ENCODE data around the gene STIL.
"Not testable (repeated sequence)": the region's sequence is repeated elsewhere in the genome, so short reads cannot be mapped to it uniquely, and the experiment has no call there.

The STIL gene

DNA sequence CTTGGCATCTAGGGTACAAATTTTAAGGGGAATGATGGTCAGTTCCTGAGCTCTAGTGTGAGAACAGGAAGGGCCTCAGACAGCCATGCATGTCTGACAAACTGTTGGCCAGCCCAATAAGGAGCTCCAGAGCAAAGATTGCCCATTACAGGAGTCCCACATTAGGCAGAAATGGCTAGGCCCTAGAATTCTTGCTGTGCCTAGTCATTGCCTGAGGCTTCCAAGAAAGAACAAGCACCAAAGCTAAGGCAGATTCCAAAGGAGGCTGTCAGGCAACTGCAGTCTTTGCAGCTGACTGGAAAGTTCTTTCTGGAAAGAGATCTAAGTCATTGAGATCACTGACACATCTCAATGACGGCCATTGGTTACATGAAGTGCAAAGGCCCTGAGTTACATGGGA lies 3.9 kb upstream of the STIL start:
- Histone ChIP-seq H3K36me3 (ENCODE audit: control insufficient read depth in 1 of 2, insufficient read depth in 2 of 2, low read length in 2 of 2) (no peaks in the 10 kb centered on the region), H3K4me3 (ENCODE audit: low read depth in 1 of 2, low read length in 2 of 2) (no peak overlapping the region), H3K27ac (ENCODE audit: low read length) (no peak overlapping the region), H3K9me3 (ENCODE audit: control insufficient read depth in 1 of 2, low read length in 2 of 2) (no peaks in the 10 kb centered on the region), H3K4me1 (ENCODE audit: control insufficient read depth in 1 of 2, insufficient read depth in 2 of 2, low read length in 2 of 2) (peaks cover 0 to 10% of the 10 kb centered on the region in 2 donors), H3K27me3 (ENCODE audit: low read depth, low read length) (no peaks in the 10 kb centered on the region)

DNA sequence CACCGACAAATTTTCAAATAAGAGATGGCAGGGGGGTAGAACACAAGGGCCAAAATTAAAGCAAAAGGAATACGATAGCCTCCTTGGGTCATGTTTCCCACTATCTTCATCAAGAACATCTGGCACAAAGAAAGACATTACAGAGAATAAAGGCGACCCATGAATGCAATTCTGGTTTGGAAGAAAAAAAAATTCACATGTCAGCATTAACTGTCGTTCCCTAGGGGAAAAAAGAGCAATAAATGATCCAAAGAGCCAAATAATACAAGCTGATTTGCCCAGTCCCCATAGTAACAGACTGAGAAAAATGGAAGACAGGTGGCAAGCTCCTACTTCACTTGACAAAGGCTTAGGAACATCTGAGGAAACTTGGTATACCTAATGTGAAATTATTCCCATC lies 4.5 kb downstream of the STIL start:
- Histone ChIP-seq H3K9me3 (ENCODE audit: control insufficient read depth in 1 of 2, low read length in 2 of 2) (no peaks in the 10 kb centered on the region), H3K4me1 (ENCODE audit: control insufficient read depth in 1 of 2, insufficient read depth in 2 of 2, low read length in 2 of 2) (peaks cover 0 to 10% of the 10 kb centered on the region in 2 donors), H3K27ac (ENCODE audit: low read length) (no peak overlapping the region), H3K4me3 (ENCODE audit: low read depth in 1 of 2, low read length in 2 of 2) (no peak overlapping the region), H3K36me3 (ENCODE audit: control insufficient read depth in 1 of 2, insufficient read depth in 2 of 2, low read length in 2 of 2) (no peaks in the 10 kb centered on the region), H3K27me3 (ENCODE audit: low read depth, low read length) (no peaks in the 10 kb centered on the region)

DNA sequence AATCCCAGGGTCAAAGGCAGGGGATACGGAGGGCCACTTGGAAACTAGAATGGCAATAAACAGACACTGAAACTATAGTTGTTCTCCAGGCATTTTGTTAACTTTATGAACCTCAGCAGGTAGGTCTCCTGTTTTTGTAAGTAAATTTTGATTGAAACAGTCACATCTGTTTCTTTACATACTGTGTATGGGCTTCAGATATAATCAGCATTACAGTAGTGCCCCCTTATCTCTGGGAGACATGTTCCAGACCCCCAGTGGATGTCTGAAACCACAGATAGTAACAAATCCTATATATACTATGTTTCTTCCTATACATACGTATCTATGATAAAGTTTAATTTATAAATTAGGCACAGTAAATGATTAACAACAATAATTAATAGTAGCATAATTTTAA lies 11.5 kb downstream of the STIL start:
- H3K4me1 ChIP-seq (ENCODE audit: control insufficient read depth in 1 of 2, insufficient read depth in 2 of 2, low read length in 2 of 2) = no peaks in the 10 kb centered on the region
- H3K27ac ChIP-seq (ENCODE audit: low read length) = no peak overlapping the region
- no peaks in the 10 kb centered on the region for H3K9me3 ChIP-seq (ENCODE audit: control insufficient read depth in 1 of 2, low read length in 2 of 2)
- H3K27me3 ChIP-seq (ENCODE audit: low read depth, low read length) = no peaks in the 10 kb centered on the region
- peaks cover 0 to 4% of the 10 kb centered on the region in 2 donors for H3K36me3 ChIP-seq (ENCODE audit: control insufficient read depth in 1 of 2, insufficient read depth in 2 of 2, low read length in 2 of 2)
- H3K4me3 ChIP-seq (ENCODE audit: low read depth in 1 of 2, low read length in 2 of 2) = no peak overlapping the region

DNA sequence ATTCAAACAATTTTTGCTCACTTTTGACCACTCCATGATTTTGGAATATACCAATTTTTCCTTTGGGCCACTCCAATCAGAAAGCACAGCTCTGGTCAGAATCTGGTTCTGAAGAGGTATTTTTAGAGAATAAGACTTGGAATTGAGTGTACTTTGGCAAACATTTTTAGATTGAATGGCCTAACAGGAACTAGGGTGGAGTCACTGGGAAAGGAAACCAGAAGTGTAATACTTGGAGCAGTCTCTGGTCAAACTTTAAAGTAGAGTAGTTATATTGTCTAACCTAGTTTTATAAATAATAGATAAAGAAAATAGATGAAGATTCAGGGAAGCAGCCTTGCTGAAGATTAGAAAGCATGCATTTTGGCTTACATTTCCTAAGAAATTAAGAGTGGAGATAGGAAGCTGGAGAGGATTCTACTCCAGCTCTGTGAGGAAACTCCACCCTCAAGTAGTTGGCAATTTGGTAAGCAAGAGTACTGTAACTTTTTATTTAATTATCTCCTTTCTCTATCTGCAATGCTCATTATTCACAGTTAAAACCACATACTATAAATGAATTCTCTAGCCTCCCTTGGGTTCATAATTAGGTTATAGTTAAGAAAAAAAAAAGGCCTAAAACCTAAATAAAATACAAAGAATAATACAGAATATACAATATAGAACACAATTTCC lies 15.8 kb downstream of the STIL start:
- H3K9me3 ChIP-seq (ENCODE audit: control insufficient read depth in 1 of 2, low read length in 2 of 2) = no peaks in the 10 kb centered on the region
- no peaks in the 10 kb centered on the region for H3K4me1 ChIP-seq (ENCODE audit: control insufficient read depth in 1 of 2, insufficient read depth in 2 of 2, low read length in 2 of 2)
- H3K27ac ChIP-seq (ENCODE audit: low read length) = no peak overlapping the region
- H3K27me3 ChIP-seq (ENCODE audit: low read depth, low read length) = no peaks in the 10 kb centered on the region
- H3K36me3 ChIP-seq (ENCODE audit: control insufficient read depth in 1 of 2, insufficient read depth in 2 of 2, low read length in 2 of 2) = peaks cover 0 to 4% of the 10 kb centered on the region in 2 donors
- no peak overlapping the region for H3K4me3 ChIP-seq (ENCODE audit: low read depth in 1 of 2, low read length in 2 of 2)

DNA sequence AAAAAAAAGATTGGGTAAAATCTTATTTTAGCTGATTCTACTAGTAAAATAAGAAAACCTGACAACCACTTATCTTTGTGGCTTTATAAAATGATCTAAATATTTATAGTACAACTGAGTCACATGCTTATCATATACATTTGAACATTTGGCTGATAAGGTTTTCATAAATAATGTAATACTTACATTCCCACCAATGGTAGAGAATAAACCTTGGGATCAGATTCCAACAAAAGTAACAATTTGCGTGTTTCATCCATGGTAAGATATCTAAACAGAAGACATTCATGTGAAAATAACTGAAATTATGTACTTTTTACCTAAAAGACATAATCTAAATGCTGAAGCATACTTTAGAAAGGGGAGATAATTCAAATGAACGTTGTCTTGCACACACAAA lies 18.4 kb downstream of the STIL start:
- H3K27ac ChIP-seq (ENCODE audit: low read length) = no peak overlapping the region
- H3K9me3 ChIP-seq (ENCODE audit: control insufficient read depth in 1 of 2, low read length in 2 of 2) = no peaks in the 10 kb centered on the region
- H3K4me3 ChIP-seq (ENCODE audit: low read depth in 1 of 2, low read length in 2 of 2) = no peak overlapping the region
- no peaks in the 10 kb centered on the region for H3K27me3 ChIP-seq (ENCODE audit: low read depth, low read length)
- H3K4me1 ChIP-seq (ENCODE audit: control insufficient read depth in 1 of 2, insufficient read depth in 2 of 2, low read length in 2 of 2) = no peaks in the 10 kb centered on the region
- H3K36me3 ChIP-seq (ENCODE audit: control insufficient read depth in 1 of 2, insufficient read depth in 2 of 2, low read length in 2 of 2) = no peaks in the 10 kb centered on the region

DNA sequence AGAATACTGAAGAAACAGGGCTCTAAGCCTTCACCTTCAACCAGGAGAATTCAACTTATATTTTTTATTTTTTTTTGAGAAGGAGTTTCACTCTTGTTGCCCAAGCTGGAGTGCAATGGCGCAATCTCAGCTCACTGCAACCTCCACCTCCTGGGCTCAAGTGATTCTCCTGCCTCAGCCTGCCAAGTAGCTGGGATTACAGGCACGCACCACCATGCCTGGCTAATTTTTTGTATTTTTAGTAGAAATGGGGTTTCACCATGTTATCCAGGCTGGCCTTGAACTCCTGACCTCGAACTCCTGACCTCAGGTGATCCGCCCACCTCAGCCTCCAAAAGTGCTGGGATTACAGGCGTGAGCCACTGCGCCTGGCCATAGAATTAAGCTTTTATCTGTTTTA lies 19.1 kb downstream of the STIL start:
- not testable (repeated sequence) for H3K9me3 ChIP-seq (ENCODE audit: control insufficient read depth in 1 of 2, low read length in 2 of 2); H3K27ac ChIP-seq (ENCODE audit: low read length); H3K4me1 ChIP-seq (ENCODE audit: control insufficient read depth in 1 of 2, insufficient read depth in 2 of 2, low read length in 2 of 2); H3K27me3 ChIP-seq (ENCODE audit: low read depth, low read length); H3K4me3 ChIP-seq (ENCODE audit: low read depth in 1 of 2, low read length in 2 of 2); H3K36me3 ChIP-seq (ENCODE audit: control insufficient read depth in 1 of 2, insufficient read depth in 2 of 2, low read length in 2 of 2)

DNA sequence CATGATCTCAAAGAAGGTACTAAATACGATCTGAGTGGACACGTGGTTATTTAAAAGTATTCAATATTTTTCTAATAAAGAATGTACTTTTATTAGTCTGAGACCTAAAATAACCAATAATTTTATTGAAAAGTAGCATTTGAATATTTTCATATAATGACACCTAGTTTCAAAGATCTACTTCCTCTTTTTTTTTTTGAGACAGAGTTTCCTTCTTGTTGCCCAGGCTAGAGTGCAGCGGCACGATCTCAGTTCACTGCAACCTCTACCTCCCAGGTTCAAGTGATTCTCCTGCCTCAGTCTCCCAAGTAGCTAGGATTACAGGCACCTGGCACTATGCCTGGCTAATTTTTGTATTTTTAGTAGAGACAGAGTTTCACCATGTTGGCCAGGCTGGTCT lies 25.8 kb downstream of the STIL start:
- H3K27ac ChIP-seq (ENCODE audit: low read length); H3K27me3 ChIP-seq (ENCODE audit: low read depth, low read length); H3K9me3 ChIP-seq (ENCODE audit: control insufficient read depth in 1 of 2, low read length in 2 of 2); H3K36me3 ChIP-seq (ENCODE audit: control insufficient read depth in 1 of 2, insufficient read depth in 2 of 2, low read length in 2 of 2); H3K4me1 ChIP-seq (ENCODE audit: control insufficient read depth in 1 of 2, insufficient read depth in 2 of 2, low read length in 2 of 2); H3K4me3 ChIP-seq (ENCODE audit: low read depth in 1 of 2, low read length in 2 of 2): not testable (repeated sequence)

DNA sequence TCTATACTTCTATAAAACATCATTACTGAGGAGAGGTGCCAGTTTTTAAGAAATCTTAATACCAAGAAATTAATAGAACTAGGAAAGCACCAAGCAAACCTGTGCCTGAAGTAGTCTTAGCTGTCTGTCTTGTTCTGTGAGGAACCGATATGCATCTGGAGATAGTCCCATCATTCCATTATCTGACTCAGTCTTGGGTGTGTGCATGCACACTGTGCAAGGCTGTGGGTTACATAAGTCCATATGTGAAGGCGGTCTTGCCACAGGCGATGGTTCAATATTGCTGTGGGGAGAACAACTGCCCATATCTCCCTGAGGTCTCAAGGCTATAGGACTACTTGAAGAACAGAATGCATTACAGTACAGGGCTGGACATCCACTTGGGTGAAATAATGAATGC lies 33.8 kb downstream of the STIL start:
- Histone ChIP-seq H3K9me3 (ENCODE audit: control insufficient read depth in 1 of 2, low read length in 2 of 2) (no peaks in the 10 kb centered on the region), H3K27ac (ENCODE audit: low read length) (no peak overlapping the region), H3K36me3 (ENCODE audit: control insufficient read depth in 1 of 2, insufficient read depth in 2 of 2, low read length in 2 of 2) (peaks cover 2 to 3% of the 10 kb centered on the region in 2 donors), H3K4me3 (ENCODE audit: low read depth in 1 of 2, low read length in 2 of 2) (no peak overlapping the region), H3K27me3 (ENCODE audit: low read depth, low read length) (no peaks in the 10 kb centered on the region), H3K4me1 (ENCODE audit: control insufficient read depth in 1 of 2, insufficient read depth in 2 of 2, low read length in 2 of 2) (no peaks in the 10 kb centered on the region)

DNA sequence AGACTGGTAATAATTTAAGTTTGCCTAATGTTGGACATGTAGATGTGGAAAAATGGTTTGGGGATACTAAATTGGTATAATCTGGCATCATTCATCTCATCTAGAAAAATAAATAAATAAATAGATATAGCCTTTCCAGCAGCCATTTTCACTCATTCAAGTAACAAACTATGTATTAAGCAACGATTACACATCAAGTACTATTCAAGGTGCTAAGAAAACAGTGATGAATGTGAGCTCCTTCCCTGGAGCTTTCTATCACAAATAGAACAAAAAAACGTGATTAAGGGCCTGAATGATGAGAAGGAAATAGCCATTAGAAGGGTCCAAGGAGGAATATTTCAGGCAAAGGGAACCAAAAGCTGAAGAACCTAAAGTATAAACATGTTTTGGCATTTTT lies 37.1 kb downstream of the STIL start:
- no peaks in the 10 kb centered on the region for H3K27me3 ChIP-seq (ENCODE audit: low read depth, low read length)
- H3K4me3 ChIP-seq (ENCODE audit: low read depth in 1 of 2, low read length in 2 of 2) = no peak overlapping the region
- H3K27ac ChIP-seq (ENCODE audit: low read length) = no peak overlapping the region
- no peaks in the 10 kb centered on the region for H3K4me1 ChIP-seq (ENCODE audit: control insufficient read depth in 1 of 2, insufficient read depth in 2 of 2, low read length in 2 of 2)
- no peaks in the 10 kb centered on the region for H3K9me3 ChIP-seq (ENCODE audit: control insufficient read depth in 1 of 2, low read length in 2 of 2)
- H3K36me3 ChIP-seq (ENCODE audit: control insufficient read depth in 1 of 2, insufficient read depth in 2 of 2, low read length in 2 of 2) = no peaks in the 10 kb centered on the region

DNA sequence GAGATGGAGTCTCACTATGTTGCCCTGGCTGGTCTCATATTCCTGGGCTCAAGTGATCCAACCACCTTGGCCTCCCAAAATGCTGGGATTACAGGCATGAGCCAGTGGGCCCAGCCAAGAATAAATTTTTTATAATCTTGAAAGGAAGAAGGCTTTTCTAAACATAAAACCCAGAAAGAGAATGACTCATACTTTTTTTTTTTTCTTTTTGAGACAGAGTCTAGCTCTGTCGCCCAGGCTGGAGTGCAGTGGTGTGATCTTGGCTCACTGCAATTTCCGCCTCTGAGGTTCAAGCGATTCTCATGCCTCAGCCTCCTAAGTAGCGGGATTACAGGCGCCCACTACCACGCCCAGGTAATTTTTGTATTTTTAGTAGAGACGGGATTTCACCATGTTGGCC lies 38.1 kb downstream of the STIL start:
- H3K9me3 ChIP-seq (ENCODE audit: control insufficient read depth in 1 of 2, low read length in 2 of 2); H3K27me3 ChIP-seq (ENCODE audit: low read depth, low read length): not testable (repeated sequence)

DNA sequence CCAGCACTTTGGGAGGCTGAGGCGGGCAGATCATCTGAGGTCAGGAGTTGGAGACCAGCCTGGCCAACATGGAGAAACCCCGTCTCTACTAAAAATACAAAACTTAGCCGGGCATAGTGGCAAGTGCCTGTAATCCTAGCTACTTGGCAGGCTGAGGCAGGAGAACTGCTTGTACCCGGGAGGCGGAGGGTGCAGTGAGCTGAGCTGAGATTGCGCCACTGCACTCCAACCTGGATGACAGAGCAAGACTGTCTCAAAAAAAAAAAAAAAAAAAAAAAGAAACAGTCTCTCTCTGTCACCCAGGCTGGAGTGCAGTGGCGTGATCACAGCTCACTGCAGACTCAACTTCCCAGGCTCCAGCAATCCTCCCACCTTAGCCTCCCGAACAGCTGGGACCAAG lies 48.4 kb downstream of the STIL start:
- not testable (repeated sequence) for H3K27me3 ChIP-seq (ENCODE audit: low read depth, low read length); H3K36me3 ChIP-seq (ENCODE audit: control insufficient read depth in 1 of 2, insufficient read depth in 2 of 2, low read length in 2 of 2); H3K27ac ChIP-seq (ENCODE audit: low read length); H3K9me3 ChIP-seq (ENCODE audit: control insufficient read depth in 1 of 2, low read length in 2 of 2); H3K4me3 ChIP-seq (ENCODE audit: low read depth in 1 of 2, low read length in 2 of 2); H3K4me1 ChIP-seq (ENCODE audit: control insufficient read depth in 1 of 2, insufficient read depth in 2 of 2, low read length in 2 of 2)

More for the DNA sequence above, 38.1 kb downstream of the STIL start:
- H3K27ac ChIP-seq (ENCODE audit: low read length); H3K4me3 ChIP-seq (ENCODE audit: low read depth in 1 of 2, low read length in 2 of 2); H3K36me3 ChIP-seq (ENCODE audit: control insufficient read depth in 1 of 2, insufficient read depth in 2 of 2, low read length in 2 of 2); H3K4me1 ChIP-seq (ENCODE audit: control insufficient read depth in 1 of 2, insufficient read depth in 2 of 2, low read length in 2 of 2): not testable (repeated sequence)

DNA sequence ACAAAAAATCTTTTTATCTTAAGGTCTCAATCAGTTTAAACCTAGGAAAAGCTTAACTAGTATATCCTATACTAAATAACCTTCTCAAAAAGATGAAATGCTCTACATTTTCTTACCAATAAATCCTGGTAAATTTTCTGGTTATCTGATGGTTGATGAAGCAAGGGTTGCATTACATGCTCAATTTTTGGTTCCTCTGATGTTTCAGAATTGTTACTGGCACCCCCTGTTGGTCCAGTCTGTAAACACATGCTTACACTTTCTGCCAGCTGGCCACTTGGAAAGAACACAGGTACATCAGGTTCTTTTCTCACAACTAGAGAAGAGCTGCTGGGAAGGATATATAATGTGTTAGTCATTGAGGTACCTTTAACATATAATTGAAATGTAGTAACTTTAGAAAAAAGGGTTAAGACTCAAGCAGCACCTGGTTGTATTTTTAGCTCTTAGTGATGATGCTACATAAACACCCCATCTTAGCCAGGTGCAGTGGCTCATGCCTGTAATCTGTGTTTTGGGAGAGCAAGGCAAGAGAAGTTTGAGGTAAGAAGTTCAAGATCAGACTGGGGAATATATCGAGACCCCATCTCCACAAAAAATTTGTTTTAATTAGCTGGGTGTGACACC lies 51.0 kb downstream of the STIL start:
- no peaks in the 10 kb centered on the region for H3K36me3 ChIP-seq (ENCODE audit: control insufficient read depth in 1 of 2, insufficient read depth in 2 of 2, low read length in 2 of 2)

More for the DNA sequence above, 51.0 kb downstream of the STIL start:
- no peak overlapping the region for H3K4me3 ChIP-seq (ENCODE audit: low read depth in 1 of 2, low read length in 2 of 2)
- no peaks in the 10 kb centered on the region for H3K9me3 ChIP-seq (ENCODE audit: control insufficient read depth in 1 of 2, low read length in 2 of 2)
- H3K27ac ChIP-seq (ENCODE audit: low read length) = no peak overlapping the region
- no peaks in the 10 kb centered on the region for H3K27me3 ChIP-seq (ENCODE audit: low read depth, low read length)
- H3K4me1 ChIP-seq (ENCODE audit: control insufficient read depth in 1 of 2, insufficient read depth in 2 of 2, low read length in 2 of 2) = no peaks in the 10 kb centered on the region
